ENCODE measurements around the gene KCNMA1.

- TF ChIP-seq CTCF (conservative IDR thresholded peaks at IDR 0.05; ENCODE audit: low read depth, low read length) (no peak; the same call in 1 of the 2 replicates), EZH2phosphoT487 (IDR thresholded peaks at IDR 0.05; ENCODE audit: borderline replicate concordance, low read length) (no peak), EZH2 (IDR thresholded peaks at IDR 0.05; ENCODE audit: low read length, unreplicated experiment) (no peak)
Observed at GRCh38 chr10:77431209-77431611, 206.4 kb downstream of the KCNMA1 start.

Data from PC-3 (cell line).